ENCODE measurements around the gene REXO5.

- no peak for TF ChIP-seq KDM5B (CRISPR knock-in tag; IDR thresholded peaks at IDR 0.05; ENCODE audit: borderline replicate concordance)
- TF ChIP-seq ZBTB43 (CRISPR knock-in tag; conservative IDR thresholded peaks at IDR 0.05): no peak
- no peak for TF ChIP-seq U2AF2 (IDR thresholded peaks at IDR 0.05; ENCODE audit: low read depth, low read length)
- TF ChIP-seq MEF2D (CRISPR knock-in tag; IDR thresholded peaks at IDR 0.05): no peak
- no peak for TF ChIP-seq CTCF (CRISPR knock-in tag; IDR thresholded peaks at IDR 0.05)
- no peak for TF ChIP-seq HMGXB4 (CRISPR knock-in tag; IDR thresholded peaks at IDR 0.05; ENCODE audit: borderline replicate concordance in 1 of 2, low read depth in 1 of 2)
- no peak for TF ChIP-seq KLF16 (CRISPR knock-in tag; IDR thresholded peaks at IDR 0.05)
- no peak for TF ChIP-seq BHLHE40 (IDR thresholded peaks at IDR 0.05; ENCODE audit: low read length)
- TF ChIP-seq EZH2 (conservative IDR thresholded peaks at IDR 0.05; ENCODE audit: low read depth, low read length): no peak
- TF ChIP-seq ZSCAN25 (CRISPR knock-in tag; IDR thresholded peaks at IDR 0.05): no peak
- no peak for TF ChIP-seq HNRNPK (IDR thresholded peaks at IDR 0.05; ENCODE audit: low read depth, low read length, poor library complexity, severe bottlenecking)
- no peak for TF ChIP-seq ELF1 (CRISPR knock-in tag; IDR thresholded peaks at IDR 0.05)
- TF ChIP-seq ZKSCAN1 (IDR thresholded peaks at IDR 0.05; ENCODE audit: low read length): no peak
- TF ChIP-seq ZHX2 (IDR thresholded peaks at IDR 0.05; ENCODE audit: low read depth): no peak
- TF ChIP-seq ZHX2 (CRISPR knock-in tag; IDR thresholded peaks at IDR 0.05; ENCODE audit: borderline replicate concordance): no peak
Observed at GRCh38 chr16:20807862-20808261, 1.5 kb downstream of the REXO5 start.

All from HepG2 (cell line).